HFF-Myc (cell line): ENCODE measurements around the gene CAPS.

Experiments used
- DNase-seq: peaks from one replicate; pipeline ENCODE4 v3.0.0-alpha.2; 2011; ENCODE audit warnings: low read depth; ENCODE audit errors: extremely low read depth
- H3K4me3 ChIP-seq: replicated peaks from 2 replicates; pipeline ENCODE4 v1.5.1; 2011; ENCODE audit warnings: low read depth, mild to moderate bottlenecking, control low read depth, low read length
- CTCF ChIP-seq: IDR thresholded peaks from 2 replicates; pipeline ENCODE4 v1.5.1; 2012; ENCODE audit warnings: mild to moderate bottlenecking, low read depth, low read length, control low read depth; ENCODE audit errors: missing control alignments

The CAPS gene

GRCh38 chr19:5923356-5923755, 9.3 kb downstream of the CAPS start:
- TF ChIP-seq CTCF: no peak
- no peak for DNase-seq
- H3K4me3 ChIP-seq: no peak overlapping the region

GRCh38 chr19:5925830-5926427, 11.9 kb downstream of the CAPS start:
- no peak for TF ChIP-seq CTCF
- H3K4me3 ChIP-seq: no peak overlapping the region
- no peak for DNase-seq

- no peak overlapping the region for H3K4me3 ChIP-seq
- TF ChIP-seq CTCF: no peak
- DNase-seq: peak; percentile 67
Measured at GRCh38 chr19:5926641-5927440, 12.8 kb downstream of the CAPS start.

- DNase-seq: no peak
- H3K4me3 ChIP-seq: no peak overlapping the region
- no peak for TF ChIP-seq CTCF
Measured at GRCh38 chr19:5927441-5927821, 13.4 kb downstream of the CAPS start.

- DNase-seq: no peak
- H3K4me3 ChIP-seq: no peak overlapping the region
- TF ChIP-seq CTCF: no peak
Measured at GRCh38 chr19:5929179-5929578, 15.1 kb downstream of the CAPS start.

- TF ChIP-seq CTCF: no peak
- no peak overlapping the region for H3K4me3 ChIP-seq
Measured at GRCh38 chr19:5929625-5930024, 15.6 kb downstream of the CAPS start.

More at GRCh38 chr19:5929625-5930024, 15.6 kb downstream of the CAPS start:
- no peak for DNase-seq
